ENCODE measurements around the gene MISP3.
"Not testable (repeated sequence)": the region's sequence is repeated elsewhere in the genome, so short reads cannot be mapped to it uniquely, and the experiment has no call there.

Gene MISP3

DNA sequence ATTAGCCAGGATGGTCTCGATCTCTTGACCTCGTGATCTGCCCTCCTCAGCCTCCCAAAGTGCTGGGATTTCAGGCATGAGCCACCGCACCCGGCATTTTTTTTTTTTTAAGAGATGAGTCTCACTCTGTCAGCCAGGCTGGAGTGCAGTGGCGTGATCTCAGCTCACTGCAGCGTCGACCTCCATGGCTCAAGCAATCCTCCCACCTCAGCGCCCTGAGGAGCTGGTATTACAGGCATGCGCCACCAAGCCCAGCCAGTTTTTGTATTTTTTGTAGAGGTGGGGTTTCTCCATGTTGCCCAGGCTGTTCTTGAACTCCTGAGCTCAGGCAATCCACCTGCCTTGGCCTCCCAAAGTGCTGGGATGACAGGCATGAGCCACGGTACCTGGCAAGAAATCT lies 24.7 kb upstream of the MISP3 start:
- no CpG with 5 or more reads among the region's 10 CpGs for WGBS (ENCODE audit: extremely low coverage, insufficient coverage, insufficient read length)
- H3K79me2 ChIP-seq (ENCODE audit: control insufficient read depth, insufficient read depth, low read length, poor library complexity); H3K14ac ChIP-seq (ENCODE audit: low read length); H3K27me3 ChIP-seq (ENCODE audit: insufficient read depth, low read length); H4K8ac ChIP-seq (ENCODE audit: low read depth, low read length); H3K4me2 ChIP-seq (ENCODE audit: low read length); H3K4me3 ChIP-seq (ENCODE audit: low read depth, low read length); H2AFZ ChIP-seq (ENCODE audit: insufficient read depth, low read length, poor library complexity); H3K4me1 ChIP-seq (ENCODE audit: control insufficient read depth in 1 of 2, insufficient read depth in 2 of 2, low read length in 2 of 2); H2BK120ac ChIP-seq (ENCODE audit: insufficient read depth, low read length, poor library complexity); H4K12ac ChIP-seq (ENCODE audit: low read depth, low read length); H3K27ac ChIP-seq (ENCODE audit: low read depth, low read length); H3K9ac ChIP-seq (ENCODE audit: low read length); H2BK12ac ChIP-seq (ENCODE audit: low read length); H3K18ac ChIP-seq (ENCODE audit: low read length); H2AK5ac ChIP-seq (ENCODE audit: low read length); H3K79me1 ChIP-seq (ENCODE audit: low read length); H2BK5ac ChIP-seq (ENCODE audit: low read depth, low read length, poor library complexity); H3K36me3 ChIP-seq (ENCODE audit: control insufficient read depth in 1 of 2, insufficient read depth in 2 of 2, low read length in 2 of 2); H3K9me3 ChIP-seq (ENCODE audit: insufficient read depth, low read depth, low read length); H3K23ac ChIP-seq (ENCODE audit: low read length); H3K4ac ChIP-seq (ENCODE audit: low read depth, low read length); H4K91ac ChIP-seq (ENCODE audit: low read depth, low read length): not testable (repeated sequence)
- DNase-seq = peak; percentile 79 to 86

DNA sequence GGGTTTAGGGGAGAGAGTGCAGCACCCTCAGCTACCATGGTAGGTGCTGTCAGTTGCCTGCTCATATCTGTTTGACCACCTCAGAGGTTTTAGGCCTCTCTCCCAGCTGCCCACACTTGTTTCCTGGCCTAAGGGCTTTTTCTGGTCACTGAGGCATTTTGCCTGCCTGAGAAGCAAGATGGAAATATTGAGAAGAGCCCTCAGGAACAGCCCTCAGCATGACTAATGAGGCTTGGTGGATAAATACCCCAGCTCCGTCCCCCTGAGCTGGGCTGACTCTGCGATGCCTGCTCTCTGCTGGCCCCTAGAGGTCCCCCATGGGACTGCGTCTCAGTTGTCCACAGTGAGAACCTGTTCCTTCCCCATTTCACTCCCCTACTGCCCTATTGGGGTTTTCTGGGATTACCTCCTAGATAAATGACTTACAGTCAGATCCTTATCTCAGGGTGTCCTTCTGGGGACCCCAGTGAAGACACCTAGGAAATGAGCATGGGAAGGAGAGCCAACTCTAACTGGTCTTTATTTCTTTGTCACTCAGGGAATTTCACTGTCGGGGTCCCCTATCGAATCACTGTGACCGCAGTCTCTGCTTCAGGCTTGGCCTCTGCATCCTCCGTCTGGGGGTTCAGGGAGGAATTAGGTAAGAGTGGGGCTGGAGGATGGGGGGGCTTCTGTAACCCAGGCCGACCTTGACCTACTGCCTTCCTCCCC lies 24.0 kb upstream of the MISP3 start:
- Histone ChIP-seq H2BK120ac (ENCODE audit: insufficient read depth, low read length, poor library complexity) (peak overlapping the region; percentile 17), H3K36me3 (ENCODE audit: control insufficient read depth in 1 of 2, insufficient read depth in 2 of 2, low read length in 2 of 2) (no peaks in the 10 kb centered on the region), H3K4ac (ENCODE audit: low read depth, low read length) (no peak overlapping the region), H2BK5ac (ENCODE audit: low read depth, low read length, poor library complexity) (no peak overlapping the region), H3K4me3 (ENCODE audit: low read depth, low read length) (no peak overlapping the region), H3K23ac (ENCODE audit: low read length) (no peak overlapping the region), H3K27ac (ENCODE audit: low read depth, low read length) (no peak overlapping the region), H3K79me1 (ENCODE audit: low read length) (no peaks in the 10 kb centered on the region), H2AFZ (ENCODE audit: insufficient read depth, low read length, poor library complexity) (no peak overlapping the region), H4K12ac (ENCODE audit: low read depth, low read length) (no peak overlapping the region), H4K8ac (ENCODE audit: low read depth, low read length) (no peak overlapping the region), H3K79me2 (ENCODE audit: control insufficient read depth, insufficient read depth, low read length, poor library complexity) (no peaks in the 10 kb centered on the region), H3K9ac (ENCODE audit: low read length) (no peak overlapping the region), H2BK12ac (ENCODE audit: low read length) (no peak overlapping the region), H3K4me2 (ENCODE audit: low read length) (no peak overlapping the region), H3K27me3 (ENCODE audit: insufficient read depth, low read length) (no peaks in the 10 kb centered on the region), H3K18ac (ENCODE audit: low read length) (no peak overlapping the region), H3K9me3 (ENCODE audit: insufficient read depth, low read depth, low read length) (no peaks in the 10 kb centered on the region), H2AK5ac (ENCODE audit: low read length) (peak overlapping the region; percentile 49), H3K4me1 (ENCODE audit: control insufficient read depth in 1 of 2, insufficient read depth in 2 of 2, low read length in 2 of 2) (no peaks in the 10 kb centered on the region), H4K91ac (ENCODE audit: low read depth, low read length) (no peak overlapping the region), H3K14ac (ENCODE audit: low read length) (no peak overlapping the region)
- no CpG with 5 or more reads among the region's 8 CpGs for WGBS (ENCODE audit: extremely low coverage, insufficient coverage, insufficient read length)
- DNase-seq = peak; percentile 93 to 98

DNA sequence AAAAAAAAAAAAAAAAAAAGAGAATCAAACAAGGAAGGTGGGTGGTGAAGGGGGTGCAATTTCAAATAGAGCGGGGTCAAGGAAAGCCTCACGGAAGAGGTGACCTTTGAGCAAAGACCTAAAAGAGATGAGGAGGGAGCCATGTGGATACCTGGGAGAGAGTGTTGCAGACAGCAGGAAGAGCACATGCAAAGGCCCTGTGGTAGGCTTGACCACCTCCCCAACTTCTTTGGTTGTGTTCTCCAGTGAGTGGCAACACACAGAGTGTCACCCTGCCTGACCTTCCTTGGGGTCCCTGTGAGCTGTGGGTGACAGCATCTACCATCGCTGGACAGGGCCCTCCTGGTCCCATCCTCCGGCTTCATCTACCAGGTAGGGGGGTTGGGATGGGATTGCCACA lies 22.1 kb upstream of the MISP3 start:
- Histone ChIP-seq H3K18ac (ENCODE audit: low read length) (no peak overlapping the region), H4K8ac (ENCODE audit: low read depth, low read length) (no peak overlapping the region)

DNA sequence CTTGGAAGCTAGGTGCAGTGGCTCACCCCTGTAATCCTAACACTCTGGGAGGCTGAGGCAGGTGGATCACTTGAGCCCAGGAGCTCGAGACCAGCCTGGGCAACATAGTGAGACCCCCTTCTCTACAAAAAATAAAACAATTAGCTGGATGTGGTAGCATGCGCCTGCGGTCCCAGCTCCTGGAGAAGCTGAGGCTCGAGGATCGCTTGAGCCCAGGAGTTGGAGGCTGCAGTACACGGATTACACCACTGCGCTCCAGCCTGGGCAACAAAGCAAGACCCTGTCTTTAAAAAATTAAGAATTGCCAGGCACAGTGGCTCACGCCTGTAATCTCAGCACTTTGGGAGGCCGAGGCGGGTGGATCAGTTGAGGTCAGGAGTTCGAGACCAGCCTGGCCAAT lies 21.6 kb upstream of the MISP3 start:
- H3K4me1 ChIP-seq (ENCODE audit: control insufficient read depth in 1 of 2, insufficient read depth in 2 of 2, low read length in 2 of 2); H4K91ac ChIP-seq (ENCODE audit: low read depth, low read length); H2AFZ ChIP-seq (ENCODE audit: insufficient read depth, low read length, poor library complexity); H3K27ac ChIP-seq (ENCODE audit: low read depth, low read length); H3K79me2 ChIP-seq (ENCODE audit: control insufficient read depth, insufficient read depth, low read length, poor library complexity); H3K36me3 ChIP-seq (ENCODE audit: control insufficient read depth in 1 of 2, insufficient read depth in 2 of 2, low read length in 2 of 2); H3K4ac ChIP-seq (ENCODE audit: low read depth, low read length); H3K27me3 ChIP-seq (ENCODE audit: insufficient read depth, low read length); H2BK120ac ChIP-seq (ENCODE audit: insufficient read depth, low read length, poor library complexity); H3K79me1 ChIP-seq (ENCODE audit: low read length); H3K9me3 ChIP-seq (ENCODE audit: insufficient read depth, low read depth, low read length); H3K23ac ChIP-seq (ENCODE audit: low read length); H3K14ac ChIP-seq (ENCODE audit: low read length); H3K18ac ChIP-seq (ENCODE audit: low read length); H3K4me3 ChIP-seq (ENCODE audit: low read depth, low read length); H3K4me2 ChIP-seq (ENCODE audit: low read length); DNase-seq; H2BK5ac ChIP-seq (ENCODE audit: low read depth, low read length, poor library complexity); H4K8ac ChIP-seq (ENCODE audit: low read depth, low read length); H3K9ac ChIP-seq (ENCODE audit: low read length); H2BK12ac ChIP-seq (ENCODE audit: low read length); H4K12ac ChIP-seq (ENCODE audit: low read depth, low read length); H2AK5ac ChIP-seq (ENCODE audit: low read length): not testable (repeated sequence)
- WGBS (ENCODE audit: extremely low coverage, insufficient coverage, insufficient read length) = no CpG with 5 or more reads among the region's 11 CpGs

More for the DNA sequence above, 22.1 kb upstream of the MISP3 start:
- no peak overlapping the region for H4K91ac ChIP-seq (ENCODE audit: low read depth, low read length)
- H2BK120ac ChIP-seq (ENCODE audit: insufficient read depth, low read length, poor library complexity) = no peak overlapping the region
- H3K27ac ChIP-seq (ENCODE audit: low read depth, low read length) = no peak overlapping the region
- no peak overlapping the region for H2BK5ac ChIP-seq (ENCODE audit: low read depth, low read length, poor library complexity)
- no peak overlapping the region for H3K4me3 ChIP-seq (ENCODE audit: low read depth, low read length)
- no peaks in the 10 kb centered on the region for H3K9me3 ChIP-seq (ENCODE audit: insufficient read depth, low read depth, low read length)
- no peak overlapping the region for H3K23ac ChIP-seq (ENCODE audit: low read length)
- H3K79me1 ChIP-seq (ENCODE audit: low read length) = no peaks in the 10 kb centered on the region
- H3K9ac ChIP-seq (ENCODE audit: low read length) = no peak overlapping the region
- no peak overlapping the region for H4K12ac ChIP-seq (ENCODE audit: low read depth, low read length)
- H3K14ac ChIP-seq (ENCODE audit: low read length) = no peak overlapping the region
- H3K4ac ChIP-seq (ENCODE audit: low read depth, low read length) = no peak overlapping the region
- no peaks in the 10 kb centered on the region for H3K4me1 ChIP-seq (ENCODE audit: control insufficient read depth in 1 of 2, insufficient read depth in 2 of 2, low read length in 2 of 2)
- H3K27me3 ChIP-seq (ENCODE audit: insufficient read depth, low read length) = no peaks in the 10 kb centered on the region
- H3K4me2 ChIP-seq (ENCODE audit: low read length) = no peak overlapping the region
- DNase-seq = no peak
- no peaks in the 10 kb centered on the region for H3K36me3 ChIP-seq (ENCODE audit: control insufficient read depth in 1 of 2, insufficient read depth in 2 of 2, low read length in 2 of 2)
- H2BK12ac ChIP-seq (ENCODE audit: low read length) = no peak overlapping the region
- no peaks in the 10 kb centered on the region for H3K79me2 ChIP-seq (ENCODE audit: control insufficient read depth, insufficient read depth, low read length, poor library complexity)
- no CpG with 5 or more reads among the region's 4 CpGs for WGBS (ENCODE audit: extremely low coverage, insufficient coverage, insufficient read length)
- H2AFZ ChIP-seq (ENCODE audit: insufficient read depth, low read length, poor library complexity) = no peak overlapping the region
- no peak overlapping the region for H2AK5ac ChIP-seq (ENCODE audit: low read length)

Data from trophoblast cell (in vitro differentiated cells and primary cell).